ENCODE data around the gene ANKRD36.
"Not testable (repeated sequence)": the region's sequence is repeated elsewhere in the genome, so short reads cannot be mapped to it uniquely, and the experiment has no call there.

ANKRD36 gene

DNA sequence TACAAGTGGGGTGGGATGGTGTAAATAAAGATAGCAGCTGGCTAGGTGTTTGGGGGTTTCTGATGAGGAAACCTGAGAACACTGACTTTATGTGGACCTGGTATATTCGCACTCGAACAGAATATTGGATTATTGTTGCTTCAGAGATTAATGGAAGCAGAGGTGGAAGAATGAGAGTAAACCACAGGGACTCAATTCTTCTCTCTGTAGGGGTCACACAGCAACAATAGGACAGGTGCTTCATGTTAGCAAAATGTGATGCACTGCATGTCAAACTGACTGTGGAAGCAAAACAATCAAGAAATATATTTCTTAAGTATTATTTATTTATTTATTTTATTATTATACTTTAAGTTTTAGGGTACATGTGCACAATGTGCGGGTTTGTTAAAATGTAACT, 53.6 kb downstream of the ANKRD36 start:
- not testable (repeated sequence) for H3K9me3 ChIP-seq (ENCODE audit: control insufficient read depth, insufficient read depth, low read length); H3K4me3 ChIP-seq (ENCODE audit: low read depth, low read length); H3K27me3 ChIP-seq (ENCODE audit: control insufficient read depth, insufficient read depth, low read length); H3K9ac ChIP-seq (ENCODE audit: low read depth, low read length); H3K36me3 ChIP-seq (ENCODE audit: control insufficient read depth, insufficient read depth, low read length); H3K4me1 ChIP-seq (ENCODE audit: control insufficient read depth, insufficient read depth, low read length)

DNA sequence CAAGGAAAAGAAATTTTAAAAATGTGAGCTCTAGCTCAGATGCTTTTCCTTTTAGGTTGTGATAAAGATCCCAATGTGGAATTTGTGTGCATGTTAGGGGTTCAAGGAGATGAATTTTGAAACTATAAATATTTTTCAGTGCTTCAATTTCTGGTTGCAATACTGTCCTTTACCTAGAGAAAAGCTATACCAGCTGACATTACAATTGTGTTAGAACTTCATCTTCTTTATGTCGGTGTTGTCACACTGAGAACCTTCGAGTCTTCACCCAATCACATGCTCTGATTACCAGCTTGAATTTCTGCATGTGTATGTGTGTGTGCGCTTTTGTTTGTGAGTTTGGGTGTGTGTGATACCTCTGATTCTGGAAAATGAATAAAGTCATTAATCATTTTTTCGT, 55.0 kb downstream of the ANKRD36 start:
- H3K4me3 ChIP-seq (ENCODE audit: low read depth, low read length); H3K4me1 ChIP-seq (ENCODE audit: control insufficient read depth, insufficient read depth, low read length); H3K27me3 ChIP-seq (ENCODE audit: control insufficient read depth, insufficient read depth, low read length); H3K9me3 ChIP-seq (ENCODE audit: control insufficient read depth, insufficient read depth, low read length); H3K36me3 ChIP-seq (ENCODE audit: control insufficient read depth, insufficient read depth, low read length); H3K9ac ChIP-seq (ENCODE audit: low read depth, low read length): not testable (repeated sequence)

- H3K4me3 ChIP-seq (ENCODE audit: low read depth, low read length); H3K27me3 ChIP-seq (ENCODE audit: control insufficient read depth, insufficient read depth, low read length); H3K9ac ChIP-seq (ENCODE audit: low read depth, low read length); H3K4me1 ChIP-seq (ENCODE audit: control insufficient read depth, insufficient read depth, low read length); H3K9me3 ChIP-seq (ENCODE audit: control insufficient read depth, insufficient read depth, low read length); H3K36me3 ChIP-seq (ENCODE audit: control insufficient read depth, insufficient read depth, low read length): not testable (repeated sequence)
Observed at GRCh38 chr2:97168583-97168982, 55.6 kb downstream of the ANKRD36 start.

DNA sequence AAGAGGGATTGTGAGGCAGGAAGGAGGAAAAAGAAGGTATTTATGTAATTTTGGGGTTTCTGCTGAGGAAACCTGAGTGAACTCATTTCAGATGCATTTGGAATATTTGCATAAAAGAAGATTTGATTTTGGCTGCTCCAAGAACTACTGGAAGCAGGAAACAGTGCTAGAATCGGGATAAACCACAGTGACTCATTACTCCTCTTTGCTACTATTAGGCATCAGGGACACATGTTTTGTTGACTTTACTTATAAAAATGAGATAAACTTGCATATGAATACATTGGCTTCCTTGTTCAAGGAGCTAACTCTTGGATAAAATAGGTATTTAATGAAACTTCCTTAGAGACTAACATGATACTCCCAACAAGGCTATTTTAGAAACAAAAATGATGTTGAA, 67.4 kb downstream of the ANKRD36 start:
- not testable (repeated sequence) for H3K9ac ChIP-seq (ENCODE audit: low read depth, low read length); H3K9me3 ChIP-seq (ENCODE audit: control insufficient read depth, insufficient read depth, low read length)

GRCh38 chr2:97195349-97195748, 82.4 kb downstream of the ANKRD36 start:
- not testable (repeated sequence) for H3K4me1 ChIP-seq (ENCODE audit: control insufficient read depth, insufficient read depth, low read length); H3K9me3 ChIP-seq (ENCODE audit: control insufficient read depth, insufficient read depth, low read length); H3K4me3 ChIP-seq (ENCODE audit: low read depth, low read length); H3K27me3 ChIP-seq (ENCODE audit: control insufficient read depth, insufficient read depth, low read length); H3K9ac ChIP-seq (ENCODE audit: low read depth, low read length); H3K36me3 ChIP-seq (ENCODE audit: control insufficient read depth, insufficient read depth, low read length)

More for the DNA sequence above, 67.4 kb downstream of the ANKRD36 start:
- H3K36me3 ChIP-seq (ENCODE audit: control insufficient read depth, insufficient read depth, low read length); H3K4me3 ChIP-seq (ENCODE audit: low read depth, low read length); H3K27me3 ChIP-seq (ENCODE audit: control insufficient read depth, insufficient read depth, low read length); H3K4me1 ChIP-seq (ENCODE audit: control insufficient read depth, insufficient read depth, low read length): not testable (repeated sequence)

DNA sequence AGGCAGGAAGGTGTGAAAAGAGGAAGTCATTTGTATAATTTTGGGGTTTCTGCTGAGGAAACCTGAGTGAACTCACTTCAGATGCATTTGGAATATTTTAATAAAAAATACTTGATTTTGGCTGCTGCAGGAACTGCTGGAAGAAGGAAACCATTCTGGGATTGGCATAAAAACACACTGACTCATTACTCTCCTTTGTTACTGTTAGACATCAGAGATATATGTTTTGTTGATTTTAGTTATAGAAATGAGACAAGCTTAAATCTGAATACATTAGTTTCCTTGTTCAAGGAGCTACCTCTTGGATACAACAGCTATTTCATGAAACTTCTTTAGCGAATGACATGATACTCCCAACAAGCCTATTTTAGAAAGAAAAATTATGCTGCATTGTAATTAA, 84.3 kb downstream of the ANKRD36 start:
- H3K4me3 ChIP-seq (ENCODE audit: low read depth, low read length) = not testable (repeated sequence)

DNA sequence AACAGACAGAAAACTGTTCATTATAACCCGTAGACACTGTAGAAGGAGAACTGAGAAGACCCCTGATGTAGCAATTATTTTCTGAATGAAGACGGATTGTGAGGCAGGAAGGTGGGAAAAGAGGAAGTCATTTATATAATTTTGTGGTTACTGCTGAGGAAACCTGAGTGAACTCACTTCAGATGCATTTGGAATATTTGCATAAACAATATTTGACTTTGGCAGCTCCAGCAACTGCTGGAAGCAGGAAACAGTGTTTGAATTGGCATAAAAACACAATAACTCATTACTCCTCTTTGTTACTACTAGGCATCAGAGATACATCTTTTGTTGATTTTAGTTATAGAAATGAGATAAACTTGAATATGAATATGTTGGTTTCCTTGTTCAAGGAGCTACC, 87.9 kb downstream of the ANKRD36 start:
- H3K4me3 ChIP-seq (ENCODE audit: low read depth, low read length); H3K36me3 ChIP-seq (ENCODE audit: control insufficient read depth, insufficient read depth, low read length); H3K4me1 ChIP-seq (ENCODE audit: control insufficient read depth, insufficient read depth, low read length); H3K9me3 ChIP-seq (ENCODE audit: control insufficient read depth, insufficient read depth, low read length); H3K27me3 ChIP-seq (ENCODE audit: control insufficient read depth, insufficient read depth, low read length); H3K9ac ChIP-seq (ENCODE audit: low read depth, low read length): not testable (repeated sequence)

More for the DNA sequence above, 84.3 kb downstream of the ANKRD36 start:
- H3K36me3 ChIP-seq (ENCODE audit: control insufficient read depth, insufficient read depth, low read length); H3K9ac ChIP-seq (ENCODE audit: low read depth, low read length); H3K27me3 ChIP-seq (ENCODE audit: control insufficient read depth, insufficient read depth, low read length); H3K4me1 ChIP-seq (ENCODE audit: control insufficient read depth, insufficient read depth, low read length); H3K9me3 ChIP-seq (ENCODE audit: control insufficient read depth, insufficient read depth, low read length): not testable (repeated sequence)

DNA sequence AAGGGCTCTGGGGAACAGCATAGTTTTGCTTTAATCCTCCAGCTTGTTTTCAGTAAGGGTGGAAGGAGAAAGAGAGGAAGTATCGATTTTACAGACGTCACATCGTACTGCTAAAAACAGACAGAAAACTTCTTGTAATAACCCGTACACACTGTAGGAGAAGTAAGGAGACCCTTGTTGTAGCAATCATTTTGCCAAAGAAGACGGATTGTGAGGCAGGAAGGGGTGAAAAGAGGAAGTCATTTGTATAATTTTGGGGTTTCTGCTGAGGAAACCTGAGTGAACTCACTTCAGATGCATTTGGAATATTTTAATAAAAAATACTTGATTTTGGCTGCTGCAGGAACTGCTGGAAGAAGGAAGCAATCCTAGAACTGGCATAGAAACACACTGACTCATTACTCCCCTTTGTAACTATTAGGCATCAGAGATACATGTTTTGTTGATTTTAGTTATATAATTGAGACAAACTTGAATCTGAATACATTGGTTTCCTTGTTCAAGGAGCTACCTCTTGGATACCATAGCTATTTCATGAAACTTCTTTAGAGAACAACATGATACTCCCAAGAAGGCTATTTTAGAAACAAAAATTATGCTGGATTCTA, 89.8 kb downstream of the ANKRD36 start:
- H3K9me3 ChIP-seq (ENCODE audit: control insufficient read depth, insufficient read depth, low read length); H3K4me3 ChIP-seq (ENCODE audit: low read depth, low read length); H3K4me1 ChIP-seq (ENCODE audit: control insufficient read depth, insufficient read depth, low read length); H3K27me3 ChIP-seq (ENCODE audit: control insufficient read depth, insufficient read depth, low read length); H3K9ac ChIP-seq (ENCODE audit: low read depth, low read length); H3K36me3 ChIP-seq (ENCODE audit: control insufficient read depth, insufficient read depth, low read length): not testable (repeated sequence)

- no peak overlapping the region for H3K4me3 ChIP-seq (ENCODE audit: low read depth, low read length)
- H3K36me3 ChIP-seq (ENCODE audit: control insufficient read depth, insufficient read depth, low read length) = no peaks in the 10 kb centered on the region
- no peaks in the 10 kb centered on the region for H3K27me3 ChIP-seq (ENCODE audit: control insufficient read depth, insufficient read depth, low read length)
- H3K4me1 ChIP-seq (ENCODE audit: control insufficient read depth, insufficient read depth, low read length) = no peaks in the 10 kb centered on the region
- no peaks in the 10 kb centered on the region for H3K9me3 ChIP-seq (ENCODE audit: control insufficient read depth, insufficient read depth, low read length)
- no peak overlapping the region for H3K9ac ChIP-seq (ENCODE audit: low read depth, low read length)
Observed at GRCh38 chr2:97210325-97210724, 97.4 kb downstream of the ANKRD36 start.

GRCh38 chr2:97215025-97215424, 102.1 kb downstream of the ANKRD36 start:
- not testable (repeated sequence) for H3K4me1 ChIP-seq (ENCODE audit: control insufficient read depth, insufficient read depth, low read length); H3K4me3 ChIP-seq (ENCODE audit: low read depth, low read length); H3K9me3 ChIP-seq (ENCODE audit: control insufficient read depth, insufficient read depth, low read length); H3K27me3 ChIP-seq (ENCODE audit: control insufficient read depth, insufficient read depth, low read length); H3K36me3 ChIP-seq (ENCODE audit: control insufficient read depth, insufficient read depth, low read length); H3K9ac ChIP-seq (ENCODE audit: low read depth, low read length)

GRCh38 chr2:97230848-97231585, 118.1 kb downstream of the ANKRD36 start:
- H3K9ac ChIP-seq (ENCODE audit: low read depth, low read length); H3K4me1 ChIP-seq (ENCODE audit: control insufficient read depth, insufficient read depth, low read length); H3K9me3 ChIP-seq (ENCODE audit: control insufficient read depth, insufficient read depth, low read length); H3K4me3 ChIP-seq (ENCODE audit: low read depth, low read length); H3K36me3 ChIP-seq (ENCODE audit: control insufficient read depth, insufficient read depth, low read length); H3K27me3 ChIP-seq (ENCODE audit: control insufficient read depth, insufficient read depth, low read length): not testable (repeated sequence)

- not testable (repeated sequence) for H3K27me3 ChIP-seq (ENCODE audit: control insufficient read depth, insufficient read depth, low read length); H3K4me1 ChIP-seq (ENCODE audit: control insufficient read depth, insufficient read depth, low read length); H3K4me3 ChIP-seq (ENCODE audit: low read depth, low read length); H3K9me3 ChIP-seq (ENCODE audit: control insufficient read depth, insufficient read depth, low read length); H3K36me3 ChIP-seq (ENCODE audit: control insufficient read depth, insufficient read depth, low read length); H3K9ac ChIP-seq (ENCODE audit: low read depth, low read length)
Observed at GRCh38 chr2:97232981-97233380, 120.0 kb downstream of the ANKRD36 start.

Measured in iPS-15b (cell line).